Tibial nerve (tissue), 3 donors: ENCODE results near the gene PLCB4.

Experiments
- POLR2A ChIP-seq, 2 donors: fragments of 450-650 bp; IDR thresholded peaks; one replicate each; pipeline ENCODE4 v1.6.1; 2017; ENCODE audit warnings: antibody characterized with exemption in 2 of 2, mild to moderate bottlenecking in 2 of 2, moderate library complexity in 2 of 2
- TF ChIP-seq, protein P1 (sequence below), 5 experiments: fragments of 200-600 bp in 3 of 5; fragments of 450-650 bp in 2 of 5; sonication (generic) in 3 of 5; IDR thresholded peaks; one replicate each; pipeline ENCODE4 v1.5.1; 2016 to 2019; ENCODE audit warnings: antibody characterized with exemption in 5 of 5, mild to moderate bottlenecking in 3 of 5, moderate library complexity in 2 of 5

DNA sequence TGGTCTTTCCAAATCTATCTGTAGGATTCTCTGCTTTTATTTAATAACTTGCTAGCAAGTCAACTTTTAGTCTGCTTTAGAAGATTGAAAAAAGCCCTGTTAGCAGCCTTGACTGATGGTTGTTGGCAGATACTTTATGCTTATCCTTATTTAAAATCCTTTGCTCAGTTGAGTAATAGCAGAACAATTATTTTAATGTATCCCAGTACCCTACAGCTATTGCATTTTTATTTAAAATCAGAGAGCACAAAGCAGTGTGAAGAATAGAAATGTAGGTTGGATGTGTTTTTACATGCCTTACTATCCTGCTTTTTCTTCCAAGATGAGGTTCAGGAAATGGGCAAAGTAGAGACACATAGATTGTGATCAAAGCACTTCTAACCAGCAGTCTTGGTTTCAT lies 298.4 kb downstream of the PLCB4 start:
- TF ChIP-seq, protein P1, sequence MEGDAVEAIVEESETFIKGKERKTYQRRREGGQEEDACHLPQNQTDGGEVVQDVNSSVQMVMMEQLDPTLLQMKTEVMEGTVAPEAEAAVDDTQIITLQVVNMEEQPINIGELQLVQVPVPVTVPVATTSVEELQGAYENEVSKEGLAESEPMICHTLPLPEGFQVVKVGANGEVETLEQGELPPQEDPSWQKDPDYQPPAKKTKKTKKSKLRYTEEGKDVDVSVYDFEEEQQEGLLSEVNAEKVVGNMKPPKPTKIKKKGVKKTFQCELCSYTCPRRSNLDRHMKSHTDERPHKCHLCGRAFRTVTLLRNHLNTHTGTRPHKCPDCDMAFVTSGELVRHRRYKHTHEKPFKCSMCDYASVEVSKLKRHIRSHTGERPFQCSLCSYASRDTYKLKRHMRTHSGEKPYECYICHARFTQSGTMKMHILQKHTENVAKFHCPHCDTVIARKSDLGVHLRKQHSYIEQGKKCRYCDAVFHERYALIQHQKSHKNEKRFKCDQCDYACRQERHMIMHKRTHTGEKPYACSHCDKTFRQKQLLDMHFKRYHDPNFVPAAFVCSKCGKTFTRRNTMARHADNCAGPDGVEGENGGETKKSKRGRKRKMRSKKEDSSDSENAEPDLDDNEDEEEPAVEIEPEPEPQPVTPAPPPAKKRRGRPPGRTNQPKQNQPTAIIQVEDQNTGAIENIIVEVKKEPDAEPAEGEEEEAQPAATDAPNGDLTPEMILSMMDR (IDR thresholded peaks at IDR 0.05), result no peak
- TF ChIP-seq POLR2A (IDR thresholded peaks at IDR 0.05), result no peak
